Breast epithelium (tissue), 4 donors: ENCODE data around the gene GBA2. TPM values are rescaled to one million over a fixed set of nuclear protein-coding genes. Genes with fewer than 3 reads are reported as not detected.

Source experiments
- DNase-seq, 2 donors: peaks; one replicate each; pipeline ENCODE4 v3.0.0-alpha.2; 2019; ENCODE audit warnings: low spot score in 2 of 2
- H3K27ac ChIP-seq, 2 donors: fragments of 200-600 bp; sonication (generic) in 1 of 2; one replicate each; pipeline ENCODE4 v1.5.1; 2016 to 2019; ENCODE audit warnings: mild to moderate bottlenecking in 1 of 2
- H3K27me3 ChIP-seq, 2 donors: fragments of 200-600 bp; sonication (generic) in 1 of 2; one replicate each; pipeline versions ENCODE4 v1.5.1 to v1.6.0; 2017 to 2019; ENCODE audit warnings: control low read depth in 1 of 2, mild to moderate bottlenecking in 1 of 2
- H3K36me3 ChIP-seq: fragments of 200-600 bp; one replicate; pipeline ENCODE4 v1.5.1; 2019
- H3K4me1 ChIP-seq, 2 donors: fragments of 200-600 bp; sonication (generic); one replicate each; pipeline ENCODE4 v1.5.1; 2016 to 2019; ENCODE audit warnings: control low read depth in 1 of 2
- H3K4me3 ChIP-seq, 3 donors: fragments of 200-600 bp; sonication (generic); 1 replicate in 2 of 3; 2 replicates in 1 of 3; pipeline ENCODE4 v1.5.1; 2016 to 2019; ENCODE audit warnings: mild to moderate bottlenecking in 3 of 3, moderate library complexity in 2 of 3
- H3K9me3 ChIP-seq, 2 donors: fragments of 200-600 bp; sonication (generic) in 1 of 2; one replicate each; pipeline ENCODE4 v1.5.1; 2016 to 2019; ENCODE audit warnings: control low read depth in 1 of 2
- POLR2A ChIP-seq: fragments of 450-650 bp; IDR thresholded peaks from one replicate; pipeline ENCODE4 v1.6.1; 2016; ENCODE audit warnings: antibody characterized with exemption, mild to moderate bottlenecking, moderate library complexity
- POLR2AphosphoS5 ChIP-seq, 3 donors: sonication (generic); formaldehyde crosslinking; IDR thresholded peaks; one replicate each; pipeline ENCODE4 v1.6.1; 2017; ENCODE audit warnings: antibody characterized with exemption in 3 of 3
- intact Hi-C: fragments of 100-400 bp; cut with DNase I; formaldehyde crosslinking; loops from one replicate; pipeline ENCODE4 v1.15.1; 2023; ENCODE audit warnings: low total_unique reads
- total RNA-seq, 3 donors: library from RNA; depleted of rRNA; stranded (reverse); fragments of >200 nt; gene quantifications; one replicate each; pipeline ENCODE4 v1.1.0, GENCODE V29; 2016
- TF ChIP-seq, protein P1 (sequence below), 3 donors: fragments of 450-650 bp; IDR thresholded peaks; one replicate each; pipeline ENCODE4 v1.5.1; 2016 to 2017; ENCODE audit warnings: antibody characterized with exemption in 3 of 3, mild to moderate bottlenecking in 3 of 3, moderate library complexity in 3 of 3

The GBA2 gene
- total RNA-seq, 3 donors from 2014 or later: 44.5 to 63.8 (median 57.0) TPM

- Histone ChIP-seq H3K4me1 (no peaks in the 10 kb centered on the region), H3K36me3 (peaks cover 22% of the 10 kb centered on the region), H3K27me3 (no peaks in the 10 kb centered on the region), H3K9me3 (no peaks in the 10 kb centered on the region), H3K27ac (peak overlapping the region; percentile 32 to 73), H3K4me3 (no peak overlapping the region)
- TF ChIP-seq, protein P1, sequence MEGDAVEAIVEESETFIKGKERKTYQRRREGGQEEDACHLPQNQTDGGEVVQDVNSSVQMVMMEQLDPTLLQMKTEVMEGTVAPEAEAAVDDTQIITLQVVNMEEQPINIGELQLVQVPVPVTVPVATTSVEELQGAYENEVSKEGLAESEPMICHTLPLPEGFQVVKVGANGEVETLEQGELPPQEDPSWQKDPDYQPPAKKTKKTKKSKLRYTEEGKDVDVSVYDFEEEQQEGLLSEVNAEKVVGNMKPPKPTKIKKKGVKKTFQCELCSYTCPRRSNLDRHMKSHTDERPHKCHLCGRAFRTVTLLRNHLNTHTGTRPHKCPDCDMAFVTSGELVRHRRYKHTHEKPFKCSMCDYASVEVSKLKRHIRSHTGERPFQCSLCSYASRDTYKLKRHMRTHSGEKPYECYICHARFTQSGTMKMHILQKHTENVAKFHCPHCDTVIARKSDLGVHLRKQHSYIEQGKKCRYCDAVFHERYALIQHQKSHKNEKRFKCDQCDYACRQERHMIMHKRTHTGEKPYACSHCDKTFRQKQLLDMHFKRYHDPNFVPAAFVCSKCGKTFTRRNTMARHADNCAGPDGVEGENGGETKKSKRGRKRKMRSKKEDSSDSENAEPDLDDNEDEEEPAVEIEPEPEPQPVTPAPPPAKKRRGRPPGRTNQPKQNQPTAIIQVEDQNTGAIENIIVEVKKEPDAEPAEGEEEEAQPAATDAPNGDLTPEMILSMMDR (IDR thresholded peaks at IDR 0.05): no peak
- TF ChIP-seq POLR2A: no peak
- TF ChIP-seq POLR2AphosphoS5 (IDR thresholded peaks at IDR 0.05): no peak
- intact Hi-C loops: no loop called here
- no peak for DNase-seq
Measured at GRCh38 chr9:35712762-35713400, 36.1 kb downstream of the GBA2 start.

GRCh38 chr9:35711501-35712428 is 37.3 kb downstream of the GBA2 start:
- Histone ChIP-seq H3K36me3 (peaks cover 20% of the 10 kb centered on the region), H3K27ac (peak overlapping the region; percentile 28 to 73), H3K4me1 (no peaks in the 10 kb centered on the region), H3K4me3 (no peak overlapping the region), H3K9me3 (no peaks in the 10 kb centered on the region), H3K27me3 (no peaks in the 10 kb centered on the region)
- TF ChIP-seq POLR2AphosphoS5 (IDR thresholded peaks at IDR 0.05) (no peak), POLR2A (no peak)
- TF ChIP-seq, protein P1 (IDR thresholded peaks at IDR 0.05): no peak
- intact Hi-C loops: no loop called here
- peak; percentile 74 to 77 for DNase-seq

GRCh38 chr9:35710818-35711500 is 38.1 kb downstream of the GBA2 start:
- DNase-seq: no peak
- intact Hi-C loops: no loop called here
- Histone ChIP-seq H3K36me3 (peaks cover 28% of the 10 kb centered on the region), H3K27me3 (no peaks in the 10 kb centered on the region), H3K4me3 (no peak overlapping the region), H3K4me1 (no peaks in the 10 kb centered on the region), H3K27ac (peak overlapping the region; percentile 28 to 73), H3K9me3 (no peaks in the 10 kb centered on the region)
- TF ChIP-seq POLR2AphosphoS5 (IDR thresholded peaks at IDR 0.05) (no peak), POLR2A (no peak)
- TF ChIP-seq, protein P1 (IDR thresholded peaks at IDR 0.05): no peak

GRCh38 chr9:35708146-35708545 is 40.9 kb downstream of the GBA2 start:
- Histone ChIP-seq H3K27ac (no peak overlapping the region), H3K36me3 (peaks cover 38% of the 10 kb centered on the region), H3K27me3 (no peaks in the 10 kb centered on the region), H3K4me3 (no peak overlapping the region), H3K4me1 (no peaks in the 10 kb centered on the region), H3K9me3 (no peaks in the 10 kb centered on the region)
- intact Hi-C loops: no loop called here
- TF ChIP-seq POLR2AphosphoS5 (IDR thresholded peaks at IDR 0.05) (no peak), POLR2A (no peak)
- TF ChIP-seq, protein P1 (IDR thresholded peaks at IDR 0.05): no peak
- no peak for DNase-seq
